CD1c-positive myeloid dendritic cell (primary cell): ENCODE results near the gene SKIC3.

Source experiments
- DNase-seq: peaks from one replicate; pipeline ENCODE4 v3.0.0-alpha.2; 2016; ENCODE audit errors: extremely low spot score

SKIC3 gene

DNA sequence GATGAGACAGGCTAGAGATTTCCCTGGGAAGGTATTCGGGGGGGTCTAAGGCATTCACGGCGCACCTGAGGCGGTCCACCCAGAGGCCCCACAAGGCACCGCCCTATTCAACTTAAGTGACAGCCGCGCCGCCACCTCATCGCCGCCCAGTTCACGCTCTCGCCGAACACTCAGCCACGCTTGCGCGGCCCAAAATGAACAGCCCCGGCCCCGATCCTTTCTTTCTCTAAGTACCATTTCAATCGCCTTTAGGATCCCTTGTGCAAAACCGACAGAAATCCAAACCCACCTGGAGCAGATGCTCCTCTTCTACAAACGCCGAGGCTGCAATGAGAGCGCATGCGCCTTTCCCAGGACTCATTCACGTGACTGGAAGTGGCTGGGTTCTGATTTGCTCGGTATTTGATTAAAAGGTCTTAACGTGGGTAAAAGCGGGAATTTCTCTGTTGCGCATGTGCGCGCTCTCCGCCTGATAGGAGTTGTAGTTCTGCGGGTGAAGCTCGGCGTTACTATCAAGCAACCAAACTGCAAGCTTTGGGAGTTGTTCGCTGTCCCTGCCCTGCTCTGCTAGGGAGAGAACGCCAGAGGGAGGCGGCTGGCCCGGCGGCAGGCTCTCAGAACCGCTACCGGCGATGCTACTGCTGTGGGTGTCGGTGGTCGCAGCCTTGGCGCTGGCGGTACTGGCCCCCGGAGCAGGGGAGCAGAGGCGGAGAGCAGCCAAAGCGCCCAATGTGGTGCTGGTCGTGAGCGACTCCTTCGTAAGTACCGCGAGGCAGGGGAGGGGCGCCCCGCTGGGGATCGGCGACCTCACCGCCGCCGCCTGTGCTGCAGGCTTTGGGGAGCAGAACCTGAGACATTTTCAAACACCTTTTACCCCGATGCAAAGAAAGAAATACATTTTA lies at the start of gene SKIC3, which contains the start of gene ARSK:
Gene SKIC3 (minus strand): TSS at position 331 of the 902 bp plus-strand sequence. CDS start 7,827 bp downstream, outside the sequence.
Gene ARSK (plus strand): TSS at position 455 of the 902 bp plus-strand sequence. CDS start 178 bp downstream, at position 633.
- DNase-seq, result peak; percentile 99

DNA sequence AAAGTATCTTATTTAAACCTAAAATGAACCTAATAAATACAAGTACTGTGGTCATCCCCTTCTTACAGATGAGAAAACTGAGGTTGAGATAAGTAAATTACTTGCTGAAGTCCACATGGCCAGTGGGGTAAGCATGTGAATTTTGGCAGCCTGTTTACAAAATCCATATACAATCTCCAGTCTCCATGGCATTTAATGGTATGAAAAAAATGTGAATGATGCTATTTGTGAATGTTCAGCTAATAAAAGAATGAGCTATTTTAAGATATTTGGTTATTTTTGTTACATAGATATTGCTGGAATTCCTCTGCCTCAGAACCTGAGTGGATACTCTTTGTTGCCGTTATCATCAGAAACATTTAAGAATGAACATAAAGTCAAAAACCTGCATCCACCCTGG lies 45.8 kb upstream of the SKIC3 start:
- DNase-seq, result no peak

DNA sequence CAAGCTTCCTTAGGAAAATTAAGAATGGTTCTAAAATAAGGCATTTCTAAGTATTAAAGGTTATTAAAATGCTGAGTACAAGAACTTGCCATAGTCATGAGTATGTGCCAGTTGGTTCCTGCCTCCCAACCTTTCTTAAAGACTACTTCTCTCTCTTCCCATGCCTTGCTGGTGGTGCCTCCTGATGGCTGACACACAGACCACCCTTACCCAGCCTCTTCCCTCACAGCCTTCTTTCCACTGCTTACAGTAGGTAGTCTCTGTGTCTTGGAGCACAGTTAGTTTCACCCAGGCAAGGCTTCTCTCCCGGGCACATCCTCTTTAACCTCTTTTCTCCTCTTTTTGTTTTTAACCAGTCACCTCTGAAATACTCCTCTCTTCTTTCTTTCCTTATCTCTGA lies 44.5 kb upstream of the SKIC3 start:
- DNase-seq, result no peak

DNA sequence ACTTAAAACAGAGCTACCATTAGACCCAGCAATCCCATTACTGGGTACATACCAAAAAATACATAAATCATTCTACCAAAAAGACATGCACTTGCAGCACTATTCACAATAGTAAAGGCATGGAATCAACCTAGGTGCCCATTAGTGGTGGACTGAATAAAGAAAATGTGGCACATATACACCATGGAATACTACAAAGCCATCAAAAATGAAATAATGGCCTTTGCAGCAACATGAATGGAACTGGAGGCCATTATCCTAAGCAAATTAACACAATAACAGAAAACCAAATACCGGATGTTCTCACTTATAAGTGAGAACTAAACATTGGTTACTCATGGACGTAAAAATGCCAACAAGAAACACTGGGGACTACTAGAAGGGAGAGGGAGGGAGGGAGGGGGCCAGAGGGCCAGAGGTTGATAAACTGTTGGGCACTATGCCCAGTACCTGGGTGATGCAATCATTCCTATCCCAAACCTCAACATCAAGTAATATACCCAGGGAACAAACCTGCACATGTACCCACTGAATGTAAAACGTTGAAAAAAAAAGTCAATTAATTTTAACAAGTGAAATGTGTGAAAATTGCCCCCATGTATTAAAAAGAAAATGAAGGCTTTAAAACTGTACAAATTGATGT lies 40.6 kb upstream of the SKIC3 start:
- no peak for DNase-seq

DNA sequence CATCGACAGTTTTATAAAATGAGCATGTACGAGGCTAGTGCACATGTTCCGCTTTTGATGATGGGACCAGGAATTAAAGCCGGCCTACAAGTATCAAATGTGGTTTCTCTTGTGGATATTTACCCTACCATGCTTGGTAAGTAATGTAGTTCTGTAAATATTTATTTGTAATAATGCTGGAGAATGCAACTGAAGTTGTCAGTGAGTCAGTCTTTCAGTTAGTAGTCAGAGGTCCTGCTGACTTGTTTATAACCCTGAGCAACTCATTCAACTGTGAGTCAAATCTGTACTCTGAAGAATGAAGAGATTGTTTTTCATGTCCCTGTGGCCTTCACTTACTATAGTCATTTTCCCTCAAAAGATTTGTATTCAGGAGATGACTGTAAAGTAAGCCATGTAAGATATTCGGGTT lies 36.7 kb upstream of the SKIC3 start:
- no peak for DNase-seq

DNA sequence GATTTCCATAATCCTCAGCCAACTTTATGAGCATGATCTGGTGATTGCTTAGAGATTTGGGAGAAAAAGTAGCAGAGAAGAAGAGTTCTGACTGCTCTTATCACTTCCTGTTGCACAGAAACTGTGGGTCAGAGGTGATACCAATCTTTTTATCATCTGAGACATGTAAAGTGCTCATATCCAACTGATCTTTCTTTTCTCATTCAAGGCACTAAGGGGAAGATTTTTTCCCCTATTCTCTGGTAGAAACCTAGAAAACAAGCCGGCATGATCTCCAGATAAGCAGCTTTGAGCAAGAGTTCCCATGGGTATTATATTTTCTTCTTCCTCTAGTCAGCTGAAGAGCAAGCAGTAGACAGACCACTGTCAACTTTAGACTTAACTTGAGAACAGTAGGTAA lies 36.1 kb upstream of the SKIC3 start:
- DNase-seq, result no peak

DNA sequence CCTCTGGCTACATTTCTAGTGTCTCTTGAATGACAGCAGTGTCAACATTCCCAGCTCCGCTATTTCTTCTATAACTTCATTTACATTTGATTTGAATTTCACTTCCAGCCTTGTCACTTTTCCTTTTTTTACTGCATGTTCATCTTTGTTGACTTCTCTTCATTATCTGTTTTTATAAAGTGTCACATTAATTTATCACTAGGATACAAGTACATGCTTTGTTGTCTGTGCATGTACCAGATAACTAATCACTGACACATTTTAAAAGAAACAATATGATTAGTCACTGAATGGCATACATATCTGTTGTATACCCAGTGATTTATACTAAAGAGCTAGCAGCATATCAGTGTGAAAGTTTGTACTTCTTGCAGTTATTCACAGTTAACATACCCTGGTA lies 29.2 kb upstream of the SKIC3 start:
- no peak for DNase-seq

DNA sequence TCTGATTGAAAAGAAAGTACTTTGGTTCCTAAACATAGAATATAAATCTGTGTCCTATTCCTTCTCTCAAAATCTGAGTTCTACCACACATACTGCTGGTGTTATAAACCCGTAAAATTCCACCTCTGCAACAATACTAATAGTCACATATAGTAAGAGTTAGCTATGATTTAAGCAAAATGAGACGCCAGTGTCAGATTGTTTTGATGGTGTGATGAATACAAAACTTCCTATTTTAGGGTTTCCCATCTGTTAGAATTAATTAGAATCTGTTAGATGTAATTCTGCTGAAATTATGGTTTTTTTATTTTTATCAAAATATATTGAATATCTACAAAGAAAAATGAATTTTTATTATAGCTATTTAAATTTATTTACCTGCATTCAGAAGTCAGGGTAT lies 26.8 kb upstream of the SKIC3 start:
- no peak for DNase-seq

DNA sequence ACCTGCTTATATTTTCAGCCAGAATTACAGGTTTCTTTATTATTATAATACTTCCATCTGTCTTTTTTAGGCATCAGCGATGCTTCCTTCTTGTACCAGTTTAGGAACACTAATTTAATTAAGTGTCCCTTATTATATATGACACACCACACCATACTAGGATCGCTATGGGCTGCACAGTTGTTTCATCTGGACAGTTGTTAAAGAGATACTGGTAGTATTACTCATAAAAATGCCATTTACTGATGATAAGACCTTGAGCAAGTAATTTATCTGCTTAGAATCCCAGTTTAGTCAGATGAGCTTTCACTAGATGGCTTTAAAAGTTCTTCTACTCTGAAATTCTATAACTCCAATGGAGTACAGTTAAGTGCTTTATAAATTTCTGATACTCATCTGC lies 17.2 kb upstream of the SKIC3 start:
- DNase-seq, result no peak

DNA sequence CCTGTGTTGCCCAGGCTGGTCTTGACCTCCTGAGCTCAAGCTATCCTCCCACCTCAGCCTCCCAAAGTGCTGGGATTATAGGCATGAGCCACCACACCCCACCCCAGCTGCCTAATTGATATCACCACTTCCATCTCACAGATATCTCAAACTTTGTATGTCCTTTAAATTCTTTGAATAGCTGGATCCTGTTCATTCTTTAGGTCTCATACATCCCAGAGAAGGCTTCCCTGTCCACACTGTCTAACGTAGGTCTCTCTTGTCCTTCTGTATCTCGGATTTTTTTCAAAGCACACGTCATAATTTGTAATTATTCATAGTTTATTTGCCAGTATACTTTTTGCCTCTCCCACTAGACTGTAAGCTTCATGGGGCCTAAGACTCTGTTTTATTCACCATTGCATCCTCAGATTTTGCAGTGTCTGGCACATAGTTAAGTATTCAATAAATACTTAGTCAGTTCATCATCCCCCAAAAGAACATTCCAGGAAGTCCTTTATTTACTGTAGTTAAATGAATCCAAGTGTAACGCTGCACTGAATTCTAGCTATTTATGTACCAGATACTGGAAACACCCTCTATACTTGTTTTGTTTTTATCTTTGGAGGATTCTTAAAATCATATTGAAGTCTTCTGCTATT lies 10.6 kb upstream of the SKIC3 start:
- no peak for DNase-seq

DNA sequence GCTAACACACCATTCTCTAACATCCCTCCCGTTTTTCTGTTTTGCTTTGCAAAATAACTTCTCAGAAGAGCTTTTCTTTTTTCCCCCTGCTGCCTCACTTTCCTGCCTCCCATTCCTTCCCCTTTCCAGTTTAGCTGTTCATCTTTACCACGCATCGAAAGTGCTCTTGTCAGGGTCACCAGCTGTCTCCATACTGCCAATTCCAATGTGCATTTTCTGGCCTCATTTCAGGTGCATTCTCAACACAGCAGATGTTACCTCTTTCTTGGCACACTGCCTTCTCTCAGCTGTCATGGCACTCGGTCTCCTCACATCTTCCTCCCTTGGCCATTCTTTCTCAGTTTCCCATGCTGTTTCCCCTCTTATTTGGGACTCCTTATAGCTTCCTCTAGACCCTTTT lies 9.7 kb upstream of the SKIC3 start:
- no peak for DNase-seq

DNA sequence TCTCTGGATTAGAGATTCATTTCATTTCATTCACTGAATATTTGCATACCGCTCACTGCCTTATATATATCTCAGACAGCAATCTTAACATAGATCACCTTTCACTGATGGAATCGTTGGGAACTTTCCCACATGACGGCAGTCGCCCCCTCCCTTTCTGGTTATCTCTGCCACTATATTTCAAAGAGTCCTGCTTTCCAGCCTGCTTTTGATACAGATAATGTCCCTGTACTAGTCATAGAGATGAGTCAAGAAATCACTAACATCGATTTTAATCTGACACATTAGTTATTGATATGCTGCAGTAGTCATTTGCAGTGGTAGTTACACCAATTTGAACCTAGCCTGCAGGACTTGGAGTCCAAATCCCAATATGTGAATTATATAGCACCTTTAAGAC lies 8.6 kb upstream of the SKIC3 start:
- no peak for DNase-seq

DNA sequence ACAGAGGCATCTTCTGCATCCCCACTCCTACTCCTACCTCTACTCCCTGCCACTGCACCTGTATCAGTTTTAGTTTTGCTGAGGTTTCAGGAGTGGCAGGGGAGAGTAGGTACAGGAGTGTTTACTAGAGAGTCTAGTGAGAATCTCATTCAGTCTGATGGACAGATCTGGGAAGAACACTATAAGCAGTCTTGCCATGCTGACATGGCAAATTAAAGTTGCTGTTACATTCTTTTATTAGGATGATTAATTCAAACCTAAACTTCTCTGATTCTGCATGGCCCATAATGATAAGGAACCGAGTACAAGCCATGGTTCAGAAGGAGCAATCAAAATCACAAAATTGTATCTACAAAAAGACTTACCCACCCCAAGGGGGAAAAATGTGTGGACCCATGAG lies 7.5 kb upstream of the SKIC3 start:
- DNase-seq, result no peak

DNA sequence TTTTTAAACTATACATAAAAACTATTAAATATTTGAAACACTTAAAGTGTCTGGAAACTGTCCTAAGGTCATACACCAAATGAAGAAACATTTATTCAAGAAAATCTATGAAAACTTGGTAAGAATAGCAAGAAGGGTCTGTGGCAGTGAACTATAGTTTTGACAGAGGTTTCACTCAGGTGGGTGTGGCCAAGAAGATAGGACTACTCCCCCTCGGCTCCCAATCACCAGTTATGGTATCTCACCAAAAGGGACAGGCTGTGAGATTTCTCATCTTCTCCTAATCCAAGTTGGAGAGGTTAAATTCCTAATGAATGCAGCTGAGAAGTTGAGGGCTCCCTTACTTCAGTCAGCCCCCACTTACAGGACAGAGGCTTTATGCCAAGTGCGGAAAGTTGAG lies 3.1 kb upstream of the SKIC3 start:
- DNase-seq, result no peak

DNA sequence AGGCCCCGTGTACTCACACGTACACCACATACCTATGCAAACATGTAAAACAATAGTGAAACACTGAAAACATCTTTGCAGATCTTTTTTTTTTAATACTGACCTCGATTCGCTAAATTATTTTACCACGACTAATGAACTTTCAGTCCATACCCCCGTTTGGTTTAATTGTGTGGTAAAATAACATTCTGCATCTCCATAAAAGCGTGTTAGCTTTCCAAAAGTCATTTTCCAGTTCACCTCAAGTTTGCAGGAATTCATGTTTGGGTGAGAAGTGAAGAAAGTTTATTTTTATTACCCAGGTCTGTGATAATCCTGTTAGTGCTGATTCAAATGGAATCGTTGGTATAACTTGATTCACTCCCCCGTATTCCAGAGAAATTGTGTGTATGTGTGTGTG lies 776 bp upstream of the SKIC3 start:
- DNase-seq, result no peak

DNA sequence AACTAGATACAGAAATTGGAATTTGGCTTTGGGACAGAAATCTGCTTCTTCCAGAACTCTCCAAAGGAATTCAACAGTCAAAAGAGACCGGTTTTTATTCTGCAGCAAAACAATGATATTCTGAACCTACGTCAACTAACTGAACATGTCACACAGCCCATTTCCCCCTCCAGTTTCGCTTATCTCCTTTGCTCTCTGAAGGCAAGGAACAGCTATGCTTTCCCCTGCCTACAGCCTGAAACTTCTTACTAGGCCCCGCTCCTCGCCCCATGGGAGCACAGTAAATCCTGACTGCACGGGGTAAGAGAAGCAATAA lies 488 bp downstream of the SKIC3 start:
- no peak for DNase-seq

DNA sequence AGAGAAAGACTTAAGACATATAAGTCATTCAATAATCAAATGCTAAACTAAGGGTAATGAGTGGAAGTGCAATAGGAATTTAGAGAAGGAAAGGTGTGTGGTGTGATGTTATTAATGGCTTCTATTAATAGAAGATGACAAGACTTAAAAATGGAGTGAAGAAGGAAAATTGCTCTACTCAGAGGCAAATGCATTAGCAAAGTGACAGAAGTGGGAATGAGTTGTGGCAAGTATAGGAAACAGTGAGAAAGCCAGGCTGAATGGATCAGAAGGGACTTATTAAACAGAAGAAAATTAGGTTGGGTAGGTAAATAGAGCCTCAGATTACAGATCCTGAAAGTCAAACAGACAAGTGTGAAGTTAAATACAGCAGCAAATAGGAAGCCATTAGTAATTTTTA lies 5.7 kb downstream of the SKIC3 start:
- DNase-seq, result no peak

DNA sequence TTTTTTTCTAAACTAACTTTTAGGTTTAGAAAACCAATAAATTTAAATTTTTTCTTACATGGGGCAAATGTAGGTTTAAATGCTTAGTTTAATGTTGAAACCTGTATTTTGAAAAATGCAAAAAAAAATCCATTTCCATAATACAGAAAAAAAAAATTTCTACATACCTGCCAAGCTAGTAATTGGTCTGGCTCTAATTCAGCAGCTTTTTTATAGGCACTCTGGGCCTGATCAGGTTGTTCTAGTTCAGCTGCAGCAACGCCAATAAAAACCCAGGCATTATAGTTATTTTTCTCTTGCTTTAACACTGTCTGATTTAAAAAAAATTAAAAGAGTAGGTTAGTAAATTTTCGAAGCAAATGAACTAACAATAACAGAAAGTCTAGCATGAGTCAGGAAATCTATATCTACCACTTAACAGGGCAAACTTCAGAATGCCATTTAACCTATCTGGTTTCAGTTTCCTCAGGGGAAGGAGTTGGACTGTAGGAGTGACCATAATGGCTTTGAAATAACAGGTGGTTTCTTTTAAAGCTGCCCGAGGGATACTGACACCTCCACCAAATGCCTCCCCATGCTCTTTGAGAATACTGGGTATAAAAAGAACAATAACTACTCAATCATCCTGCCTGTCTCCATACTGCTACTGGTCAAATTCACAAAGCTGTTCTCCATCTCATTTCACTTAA lies 11.6 kb downstream of the SKIC3 start:
- DNase-seq, result no peak

DNA sequence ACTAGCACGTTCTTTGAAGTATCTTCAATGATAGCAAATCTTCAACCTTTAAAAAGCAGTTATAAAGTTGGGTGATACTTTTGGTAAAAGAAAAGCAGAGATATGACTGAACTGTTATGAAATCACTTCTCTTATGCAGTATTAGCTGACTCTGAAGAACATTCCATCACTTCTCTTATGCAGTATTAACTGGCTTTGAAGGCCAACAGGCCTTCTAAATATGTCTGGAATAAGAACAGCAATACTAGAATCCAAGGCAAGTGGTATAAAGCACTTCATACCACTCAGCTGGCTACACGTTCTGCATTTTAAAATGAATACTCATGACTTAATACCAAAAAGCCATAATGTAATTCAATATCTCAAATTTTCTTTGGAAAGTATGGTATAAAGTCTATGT lies 17.3 kb downstream of the SKIC3 start:
- DNase-seq, result no peak

DNA sequence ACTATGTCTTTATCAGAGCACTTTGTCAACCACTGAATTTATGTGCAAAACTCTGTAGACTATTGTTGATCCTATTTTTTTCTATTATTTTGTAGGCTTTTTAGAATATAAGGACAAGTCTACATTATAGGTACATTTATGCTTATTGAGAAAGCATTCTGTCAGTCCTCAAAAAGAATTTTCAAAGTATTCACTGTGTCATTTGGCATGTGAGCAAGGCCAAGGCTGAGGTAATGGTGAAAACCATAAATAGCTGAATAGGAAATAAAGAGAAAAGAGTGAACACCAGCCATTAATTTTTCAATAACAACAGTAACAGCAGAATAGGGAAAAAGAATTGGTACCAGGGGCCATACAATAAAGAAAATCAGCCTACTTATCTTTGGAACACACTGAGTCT lies 21.0 kb downstream of the SKIC3 start:
- DNase-seq, result no peak

DNA sequence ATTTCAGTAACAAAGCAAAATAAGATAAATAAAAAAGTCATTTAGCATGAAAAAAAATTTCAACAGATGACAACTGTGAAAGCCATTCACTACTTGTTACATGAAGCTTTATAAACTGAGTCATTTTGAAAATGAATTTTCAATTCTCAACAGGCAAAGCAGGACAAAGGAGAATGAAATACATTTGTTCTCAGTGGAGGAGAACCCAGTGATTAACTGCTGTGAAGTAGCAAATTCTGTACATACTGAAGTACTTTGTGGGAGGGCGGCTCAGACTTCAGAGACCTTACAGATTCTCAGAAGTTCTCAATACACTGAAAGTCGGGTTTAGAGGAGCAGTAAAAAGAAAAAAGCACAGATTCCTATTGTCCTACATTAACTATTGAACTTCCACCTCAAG lies 21.7 kb downstream of the SKIC3 start:
- no peak for DNase-seq

DNA sequence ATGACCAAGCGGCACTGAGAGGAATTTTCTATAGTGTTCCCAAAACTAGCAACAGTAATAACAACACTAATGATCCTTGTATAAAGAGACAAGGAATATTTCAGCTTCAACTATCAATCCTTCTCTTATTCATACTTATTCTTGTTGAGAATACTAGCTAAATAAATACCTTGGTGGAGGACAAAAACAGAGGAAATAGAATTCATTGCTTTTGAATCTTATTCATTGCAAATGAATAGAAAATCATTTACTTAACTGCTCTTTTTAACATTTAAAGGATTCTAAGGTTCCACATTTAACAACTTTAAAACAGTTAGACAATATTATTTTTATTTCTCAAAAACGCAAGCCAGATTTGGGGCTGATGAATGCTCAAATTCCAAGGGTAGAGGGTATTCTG lies 22.4 kb downstream of the SKIC3 start:
- DNase-seq, result no peak
